A549 (cell line): Measurements from ENCODE around the gene U2SURP. TPM values are rescaled to one million over a fixed set of nuclear protein-coding genes. Genes with fewer than 3 reads are reported as not detected.

Source experiments
- ATAC-seq, 2 experiments: fragments of 200-7000 bp in 1 of 2; fragments of >200 bp in 1 of 2; cut with Nextera tagmentation in 1 of 2; cut with Tn5 transposase in 1 of 2; 3 replicates each; pipeline versions ENCODE4 v1.8.0 to v1.9.1; 2018 to 2020; ENCODE audit warnings: mild to moderate bottlenecking in 1 of 2, moderate library complexity in 1 of 2
- CTCF ChIA-PET: fragments of 300-600 bp; sonication (Branson Sonifier 250); formaldehyde crosslinking; extraction: SDS; loops from one replicate; lab custom pipeline; 2021; ENCODE audit warnings: antibody characterized with exemption, inconsistent platforms; lab: Yijun Ruan, JAX
- POLR2A ChIA-PET: fragments of 350-600 bp; formaldehyde crosslinking; extraction: SDS; loops from one replicate; lab custom pipeline; 2021; ENCODE audit warnings: antibody characterized with exemption, inconsistent platforms; lab: Yijun Ruan, JAX
- DNase-seq, 2 experiments: peaks; one replicate each; pipeline versions ENCODE4 v3.0.0 to v3.0.0-alpha.2; 2011 to 2016; ENCODE audit warnings: low read depth in 1 of 2, low spot score in 1 of 2
- FAIRE-seq: peaks from 2 replicates; lab custom pipeline; 2011; peaks lifted over from hg19 to GRCh38; lab: Jason Lieb, UNC
- H3K27ac ChIP-seq, 2 experiments: fragments of >200 bp; sonication (Bioruptor Twin); formaldehyde crosslinking; 3 replicates each; pipeline ENCODE4 v1.5.1; 2016 to 2017
- H3K4me1 ChIP-seq: fragments of >200 bp; sonication (Bioruptor Twin); formaldehyde crosslinking; 3 replicates; pipeline ENCODE4 v1.6.1; 2016
- H3K4me2 ChIP-seq: fragments of >200 bp; sonication (Bioruptor Twin); formaldehyde crosslinking; 3 replicates; pipeline ENCODE4 v1.6.1; 2016
- H3K4me3 ChIP-seq: fragments of >200 bp; sonication (Bioruptor Twin); formaldehyde crosslinking; 3 replicates; pipeline ENCODE4 v1.5.1; 2016
- H3K9me3 ChIP-seq: fragments of >200 bp; sonication (Bioruptor Twin); formaldehyde crosslinking; 3 replicates; pipeline ENCODE4 v1.6.1; 2016
- CBX8 ChIP-seq: fragments of 200-600 bp; sonication (generic); IDR thresholded peaks from 2 replicates; pipeline ENCODE4 v1.6.1; 2016
- CEBPB ChIP-seq, 2 experiments: fragments of >200 bp in 1 of 2; sonication (Bioruptor Twin) in 1 of 2; formaldehyde crosslinking in 1 of 2; IDR thresholded peaks; 2 replicates each; pipeline ENCODE4 v1.6.1; 2012 to 2016
- CHD4 ChIP-seq: fragments of 200-600 bp; sonication (generic); IDR thresholded peaks from 2 replicates; pipeline ENCODE4 v1.6.1; 2016; ENCODE audit warnings: antibody characterized with exemption, mild to moderate bottlenecking, borderline replicate concordance
- E2F6 ChIP-seq: IDR thresholded peaks from 2 replicates; pipeline ENCODE4 v1.6.1; 2012; ENCODE audit warnings: low read depth, borderline replicate concordance
- EHF ChIP-seq: fragments of 250-450 bp; sonication (Bioruptor Pico); IDR thresholded peaks from 2 replicates; pipeline ENCODE4 v1.5.0; 2020; ENCODE audit warnings: mild to moderate bottlenecking
- FOSB ChIP-seq: fragments of 250-450 bp; sonication (Bioruptor Pico); IDR thresholded peaks from 2 replicates; pipeline ENCODE4 v1.5.0; 2020; ENCODE audit warnings: mild to moderate bottlenecking, moderate library complexity
- FOSL2 ChIP-seq, 2 experiments: fragments of 450-650 bp in 1 of 2; fragments of >200 bp in 1 of 2; sonication (Bioruptor Twin) in 1 of 2; formaldehyde crosslinking; IDR thresholded peaks; 2 replicates each; pipeline versions ENCODE4 v1.5.0 to v1.6.1; 2016 to 2020; ENCODE audit warnings: mild to moderate bottlenecking in 1 of 2, moderate library complexity in 1 of 2
- GATA3 ChIP-seq: IDR thresholded peaks from 2 replicates; pipeline ENCODE4 v1.6.1; 2012; ENCODE audit warnings: borderline replicate concordance
- HDAC2 ChIP-seq: fragments of 200-600 bp; sonication (generic); IDR thresholded peaks from 2 replicates; pipeline ENCODE4 v1.6.1; 2016
- HES2 ChIP-seq: fragments of >200 bp; sonication (Bioruptor Twin); formaldehyde crosslinking; IDR thresholded peaks from 2 replicates; pipeline ENCODE4 v1.6.1; 2016
- HEYL ChIP-seq: fragments of 250-450 bp; sonication (Bioruptor Pico); IDR thresholded peaks from 2 replicates; pipeline ENCODE4 v1.8.0; 2021; ENCODE audit warnings: mild to moderate bottlenecking, moderate library complexity
- HOXB13 ChIP-seq: fragments of 250-450 bp; sonication (Bioruptor Pico); IDR thresholded peaks from 2 replicates; pipeline ENCODE4 v1.5.0; 2020; ENCODE audit warnings: low read depth, mild to moderate bottlenecking, moderate library complexity
- JUN ChIP-seq, 2 experiments: fragments of >200 bp; sonication (Bioruptor Twin); formaldehyde crosslinking; IDR thresholded peaks; 2 replicates in 1 of 2; 3 replicates in 1 of 2; pipeline ENCODE4 v1.6.1; 2016 to 2017
- JUNB ChIP-seq: fragments of >200 bp; sonication (Bioruptor Twin); formaldehyde crosslinking; IDR thresholded peaks from 2 replicates; pipeline ENCODE4 v1.6.1; 2016
- KDM1A ChIP-seq: fragments of 200-600 bp; sonication (generic); IDR thresholded peaks from 2 replicates; pipeline ENCODE4 v1.6.1; 2016; ENCODE audit warnings: low read depth, mild to moderate bottlenecking
- MAZ ChIP-seq: fragments of 150-350 bp; IDR thresholded peaks from 2 replicates; pipeline ENCODE4 v1.6.1; 2014; ENCODE audit warnings: antibody characterized with exemption, low read depth, low read length, borderline replicate concordance
- NFE2L2 ChIP-seq: fragments of 150-350 bp; conservative IDR thresholded peaks from 2 replicates; pipeline ENCODE4 v1.6.1; 2014; ENCODE audit warnings: low read length
- NPAS2 ChIP-seq: fragments of 250-450 bp; sonication (Bioruptor Pico); IDR thresholded peaks from 2 replicates; pipeline ENCODE4 v1.8.0; 2022; ENCODE audit warnings: mild to moderate bottlenecking, moderate library complexity, borderline replicate concordance
- NR3C1 ChIP-seq: fragments of >200 bp; sonication (Bioruptor Twin); formaldehyde crosslinking; IDR thresholded peaks from 3 replicates; pipeline ENCODE4 v1.6.1; 2017
- PHF8 ChIP-seq: fragments of 200-600 bp; sonication (generic); IDR thresholded peaks from 2 replicates; pipeline ENCODE4 v1.6.1; 2016; ENCODE audit warnings: low read depth, mild to moderate bottlenecking, antibody characterized with exemption, moderate library complexity, borderline replicate concordance
- RAD21 ChIP-seq, 2 experiments: fragments of >200 bp in 1 of 2; sonication (Bioruptor Twin) in 1 of 2; formaldehyde crosslinking in 1 of 2; IDR thresholded peaks in 1 of 2; conservative IDR thresholded peaks in 1 of 2; 2 replicates in 1 of 2; 3 replicates in 1 of 2; pipeline ENCODE4 v1.6.1; 2012 to 2018; ENCODE audit warnings: inconsistent platforms in 1 of 2
- RCOR1 ChIP-seq: fragments of 150-350 bp; IDR thresholded peaks from 2 replicates; pipeline ENCODE4 v1.6.1; 2014; ENCODE audit warnings: antibody characterized with exemption, low read length, low read depth
- REST ChIP-seq: fragments of 200-600 bp; sonication (generic); IDR thresholded peaks from 2 replicates; pipeline ENCODE4 v1.6.1; 2016; ENCODE audit warnings: antibody characterized with exemption, mild to moderate bottlenecking, moderate library complexity
- RNF2 ChIP-seq: fragments of 200-600 bp; sonication (generic); IDR thresholded peaks from 2 replicates; pipeline ENCODE4 v1.6.1; 2016; ENCODE audit warnings: low read depth, mild to moderate bottlenecking, antibody characterized with exemption, moderate library complexity, borderline replicate concordance
- SMC3 ChIP-seq: fragments of >200 bp; sonication (Bioruptor Twin); formaldehyde crosslinking; IDR thresholded peaks from 3 replicates; pipeline ENCODE4 v1.6.1; 2018; ENCODE audit warnings: inconsistent platforms
- SREBF2 ChIP-seq: fragments of 450-650 bp; IDR thresholded peaks from 2 replicates; pipeline ENCODE4 v1.6.1; 2014; ENCODE audit warnings: mild to moderate bottlenecking, moderate library complexity
- WGBS: methylation state at CpG from one replicate; pipeline ENCODE4 v1.1.6; 2017; ENCODE audit errors: missing lambda C conversion rate; 5-methylcytosine and 5-hydroxymethylcytosine counted together
- polyA plus RNA-seq, 4 experiments: library from polyadenylated mRNA; depleted of rRNA in 3 of 4; stranded (reverse); fragments of >200 nt; fragmentation: RNase III in 1 of 4; extraction: RNeasy Plus Mini Kit Qiagen cat#74134 plus additional on column Dnase treatment in 1 of 4; gene quantifications; 2 replicates in 3 of 4; 3 replicates in 1 of 4; pipeline ENCODE4 v1.2.3, GENCODE V29; 2011 to 2017
- TF ChIP-seq, protein P1 (sequence below): fragments of >200 bp; sonication (Bioruptor Twin); formaldehyde crosslinking; IDR thresholded peaks from 3 replicates; pipeline ENCODE4 v1.5.1; 2016
- TF ChIP-seq, protein P2 (sequence below): fragments of 250-450 bp; sonication (Bioruptor Pico); IDR thresholded peaks from 2 replicates; pipeline ENCODE4 v1.5.0; 2020; ENCODE audit warnings: low read depth, mild to moderate bottlenecking, moderate library complexity

U2SURP gene
- polyA plus RNA-seq, 2 of the 4 experiments (the other 2 are of a cell fraction): 90.1 to 166 TPM

GRCh38 chr3:142975316-142975995, 25.9 kb upstream of the U2SURP start:
- Histone ChIP-seq H3K4me1 (peaks cover 35% of the 10 kb centered on the region), H3K27ac (peak overlapping the region; percentile 75), H3K9me3 (no peaks in the 10 kb centered on the region), H3K4me3 (no peak overlapping the region), H3K4me2 (no peak overlapping the region; the same call in 2 of the 3 replicates)
- ATAC-seq (no peak), DNase-seq (peak in 1 of 2 experiments; percentile 22), FAIRE-seq (no peak)
- ChIA-PET CTCF (interaction anchor here (0.6 to 3.2 kb wide), 7 partner anchors 9 to 249 kb away, joined by 3 to 19 read pairs (median 3); no protein-coding TSS in a partner anchor), POLR2A (no interaction called here)
- WGBS: 84% methylated on average over 4 of the region's 4 CpGs
- TF ChIP-seq, protein P1, sequence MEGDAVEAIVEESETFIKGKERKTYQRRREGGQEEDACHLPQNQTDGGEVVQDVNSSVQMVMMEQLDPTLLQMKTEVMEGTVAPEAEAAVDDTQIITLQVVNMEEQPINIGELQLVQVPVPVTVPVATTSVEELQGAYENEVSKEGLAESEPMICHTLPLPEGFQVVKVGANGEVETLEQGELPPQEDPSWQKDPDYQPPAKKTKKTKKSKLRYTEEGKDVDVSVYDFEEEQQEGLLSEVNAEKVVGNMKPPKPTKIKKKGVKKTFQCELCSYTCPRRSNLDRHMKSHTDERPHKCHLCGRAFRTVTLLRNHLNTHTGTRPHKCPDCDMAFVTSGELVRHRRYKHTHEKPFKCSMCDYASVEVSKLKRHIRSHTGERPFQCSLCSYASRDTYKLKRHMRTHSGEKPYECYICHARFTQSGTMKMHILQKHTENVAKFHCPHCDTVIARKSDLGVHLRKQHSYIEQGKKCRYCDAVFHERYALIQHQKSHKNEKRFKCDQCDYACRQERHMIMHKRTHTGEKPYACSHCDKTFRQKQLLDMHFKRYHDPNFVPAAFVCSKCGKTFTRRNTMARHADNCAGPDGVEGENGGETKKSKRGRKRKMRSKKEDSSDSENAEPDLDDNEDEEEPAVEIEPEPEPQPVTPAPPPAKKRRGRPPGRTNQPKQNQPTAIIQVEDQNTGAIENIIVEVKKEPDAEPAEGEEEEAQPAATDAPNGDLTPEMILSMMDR: 0 out of 3 replicates have a peak, but pooled peaks have one; percentile 9
- TF ChIP-seq JUN (IDR thresholded peaks at IDR 0.05): no peak

GRCh38 chr3:142976621-142977398, 24.6 kb upstream of the U2SURP start:
- peak overlapping the region; percentile 67 for H3K4me2 ChIP-seq
- peak overlapping the region; percentile 75 to 88 for H3K27ac ChIP-seq
- CTCF ChIA-PET: interaction anchor here (0.5 to 3.8 kb wide), 11 partner anchors 10 to 400 kb away, joined by 3 to 22 read pairs (median 4); no protein-coding TSS in a partner anchor
- POLR2A ChIA-PET: interaction anchor here (1.2 kb wide), 1 partner anchor 24 kb away, joined by 4 read pairs; the partner anchor contains the start of gene U2SURP
- WGBS: 6% methylated on average over 8 of the region's 8 CpGs
- 0 out of 3 replicates have a peak overlapping the region, but pooled peaks have one; percentile 2 for H3K4me3 ChIP-seq
- ATAC-seq (peak; percentile 98 to 99), FAIRE-seq (peak; percentile 99), DNase-seq (peak; percentile 88 to 96)
- peaks cover 46% of the 10 kb centered on the region for H3K4me1 ChIP-seq
- H3K9me3 ChIP-seq: no peaks in the 10 kb centered on the region
- TF ChIP-seq CBX8 (no peak), HOXB13 (CRISPR knock-in tag) (no peak), NFE2L2 (peak; percentile 50; the same call in 1 of the 2 replicates), RAD21 (conservative IDR thresholded peaks at IDR 0.05 in 1 of 2, IDR thresholded peaks at IDR 0.05 in 1 of 2) (no peak; a peak in 1 of 5 replicates), CHD4 (no peak), RCOR1 (no peak), FOSB (no peak), E2F6 (no peak), SMC3 (0 out of 3 replicates have a peak, but pooled peaks have one; percentile 23), KDM1A (no peak), HDAC2 (no peak), CEBPB (IDR thresholded peaks at IDR 0.05) (no peak), NR3C1 (no peak), JUNB (peak; percentile 76), EHF (no peak), NPAS2 (CRISPR knock-in tag) (no peak), HES2 (no peak), MAZ (no peak), FOSL2 (IDR thresholded peaks at IDR 0.05) (peak; percentile 78), FOSL2 (CRISPR knock-in tag; IDR thresholded peaks at IDR 0.05) (peak; percentile 94), REST (no peak), RNF2 (no peak), GATA3 (peak; percentile 85), PHF8 (no peak), SREBF2 (no peak), HEYL (no peak)
- TF ChIP-seq, protein P2, sequence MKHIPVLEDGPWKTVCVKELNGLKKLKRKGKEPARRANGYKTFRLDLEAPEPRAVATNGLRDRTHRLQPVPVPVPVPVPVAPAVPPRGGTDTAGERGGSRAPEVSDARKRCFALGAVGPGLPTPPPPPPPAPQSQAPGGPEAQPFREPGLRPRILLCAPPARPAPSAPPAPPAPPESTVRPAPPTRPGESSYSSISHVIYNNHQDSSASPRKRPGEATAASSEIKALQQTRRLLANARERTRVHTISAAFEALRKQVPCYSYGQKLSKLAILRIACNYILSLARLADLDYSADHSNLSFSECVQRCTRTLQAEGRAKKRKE (CRISPR knock-in tag): no peak
